IPS DF 4.7 (cell line): ENCODE measurements around the gene OR4S1.
A peak's percentile ranks its signal among the peaks of the same experiment; 100 is the strongest.
"Not testable (repeated sequence)": the region's sequence is repeated elsewhere in the genome, so short reads cannot be mapped to it uniquely, and the experiment has no call there.

Experiments used
- DNase-seq: peaks from one replicate; pipeline ENCODE4 v3.0.0-alpha.2; 2013; ENCODE audit warnings: low spot score; ENCODE audit errors: extremely low read depth

OR4S1 gene, protein sequence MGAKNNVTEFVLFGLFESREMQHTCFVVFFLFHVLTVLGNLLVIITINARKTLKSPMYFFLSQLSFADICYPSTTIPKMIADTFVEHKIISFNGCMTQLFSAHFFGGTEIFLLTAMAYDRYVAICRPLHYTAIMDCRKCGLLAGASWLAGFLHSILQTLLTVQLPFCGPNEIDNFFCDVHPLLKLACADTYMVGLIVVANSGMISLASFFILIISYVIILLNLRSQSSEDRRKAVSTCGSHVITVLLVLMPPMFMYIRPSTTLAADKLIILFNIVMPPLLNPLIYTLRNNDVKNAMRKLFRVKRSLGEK

GRCh38 chr11:48305923-48306322 is at the start of gene OR4S1:
Gene OR4S1 (plus strand): TSS chr11:48306223. CDS start chr11:48306223, 0 bp downstream.
- no peak for DNase-seq

DNA sequence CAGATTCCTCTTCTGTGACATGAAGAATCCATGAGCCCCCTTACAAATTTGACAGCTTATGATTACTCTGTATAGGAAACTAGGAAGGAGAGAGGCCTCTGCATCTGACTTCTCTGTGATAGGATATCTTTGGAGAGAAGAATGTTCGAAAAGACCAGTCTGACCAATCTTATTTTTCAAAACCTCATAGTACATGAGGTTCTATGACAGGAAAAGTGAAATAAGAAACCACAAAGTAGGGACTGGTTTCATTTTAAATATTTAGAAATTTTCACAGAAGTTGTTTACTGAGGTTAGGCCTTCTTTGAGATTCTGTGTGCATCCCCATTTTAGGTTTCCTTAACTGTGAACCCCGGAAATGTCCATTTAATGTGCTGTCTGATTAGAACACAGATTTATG is 44.4 kb upstream of the OR4S1 start:
- DNase-seq: no peak

DNA sequence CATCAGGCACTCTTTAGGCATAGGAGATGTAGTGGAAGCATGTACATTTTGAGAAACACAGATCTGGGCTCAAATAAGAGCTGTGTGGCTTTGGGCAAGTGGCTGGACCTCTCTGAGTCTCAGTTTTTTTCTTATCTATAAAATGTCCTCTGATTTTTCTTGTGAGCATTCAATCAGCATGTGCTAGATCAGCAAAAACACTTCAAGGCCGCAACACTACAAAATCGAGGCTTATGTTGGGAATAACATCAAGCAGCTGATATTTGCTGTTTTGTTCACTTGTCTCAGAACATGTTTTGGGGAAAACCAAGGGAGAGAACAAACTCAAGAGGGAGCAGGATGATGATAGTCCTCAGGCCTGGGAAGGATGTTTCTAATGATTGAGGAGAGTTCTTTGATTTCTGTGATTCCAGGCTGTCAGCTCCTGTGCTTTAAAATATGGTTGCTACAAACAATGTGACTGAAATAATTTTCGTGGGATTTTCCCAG is 42.6 kb upstream of the OR4S1 start, which contains the start of gene OR4X1:
TSS of gene OR4X1 (plus strand) at position 439 of the 489 bp plus-strand sequence. CDS start at position 439, 0 bp downstream.
- DNase-seq: no peak

GRCh38 chr11:48270621-48271020 is 35.4 kb upstream of the OR4S1 start:
- no peak for DNase-seq

- no peak for DNase-seq
Measured at GRCh38 chr11:48272606-48273005, 33.4 kb upstream of the OR4S1 start.

DNA sequence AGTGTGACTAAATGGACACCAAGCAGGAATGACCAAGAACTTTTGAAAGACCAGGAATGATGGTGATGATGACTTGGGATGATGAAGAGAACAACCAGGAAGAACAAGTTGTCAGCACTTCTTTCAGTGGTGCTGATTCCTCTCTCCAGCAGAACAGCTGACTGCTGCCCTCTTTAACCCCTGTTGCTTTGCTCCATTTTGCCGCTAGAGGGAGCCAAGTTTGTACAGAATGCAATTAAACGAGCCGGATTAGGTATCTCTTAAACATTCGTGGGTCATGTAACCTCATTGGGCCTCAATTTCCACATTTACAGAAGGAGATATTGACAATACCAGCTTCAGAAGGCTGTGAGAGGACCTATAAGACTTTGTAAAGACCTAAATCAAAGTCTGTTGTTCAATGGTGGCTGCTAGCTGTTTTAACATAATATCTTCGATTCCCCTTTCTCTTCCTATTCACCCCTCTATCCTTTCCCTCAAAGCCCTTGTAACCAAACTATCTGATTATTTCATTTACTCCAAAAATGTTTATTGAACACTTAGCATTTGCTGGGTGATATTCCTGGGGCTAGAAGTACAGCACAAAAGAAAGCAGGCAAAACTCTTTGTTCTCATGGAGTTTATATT is 1.9 kb downstream of the OR4S1 start:
- peak; percentile 2 for DNase-seq

GRCh38 chr11:48313590-48313989 is 7.6 kb downstream of the OR4S1 start:
- DNase-seq: not testable (repeated sequence)

- not testable (repeated sequence) for DNase-seq
Measured at GRCh38 chr11:48319813-48320212, 13.8 kb downstream of the OR4S1 start.

- DNase-seq: not testable (repeated sequence)
Measured at GRCh38 chr11:48324620-48325019, 18.6 kb downstream of the OR4S1 start, which contains the start of gene OR4C3. Gene OR4C3 (plus strand): TSS chr11:48324920. CDS start chr11:48325022, 102 bp downstream.

DNA sequence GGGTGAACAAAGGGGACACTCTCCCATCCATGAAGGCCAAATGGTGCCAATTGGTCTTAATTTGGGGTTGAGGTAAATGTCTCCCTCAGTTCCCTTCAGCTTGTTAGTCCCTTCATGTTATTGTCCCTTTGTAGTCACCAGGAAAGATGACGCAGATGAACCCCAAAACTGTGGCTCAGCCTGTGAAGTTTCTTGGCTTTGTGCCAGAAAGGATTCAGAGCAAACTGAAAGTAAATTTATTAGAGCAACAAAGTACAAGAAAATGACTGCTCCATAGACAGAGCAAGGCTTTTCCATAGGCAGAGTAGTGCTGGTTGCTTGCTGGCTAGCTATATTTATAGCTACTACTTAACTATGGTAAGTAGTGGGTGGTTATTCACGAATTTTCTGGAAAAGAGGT is 35.4 kb downstream of the OR4S1 start:
- DNase-seq: no peak

DNA sequence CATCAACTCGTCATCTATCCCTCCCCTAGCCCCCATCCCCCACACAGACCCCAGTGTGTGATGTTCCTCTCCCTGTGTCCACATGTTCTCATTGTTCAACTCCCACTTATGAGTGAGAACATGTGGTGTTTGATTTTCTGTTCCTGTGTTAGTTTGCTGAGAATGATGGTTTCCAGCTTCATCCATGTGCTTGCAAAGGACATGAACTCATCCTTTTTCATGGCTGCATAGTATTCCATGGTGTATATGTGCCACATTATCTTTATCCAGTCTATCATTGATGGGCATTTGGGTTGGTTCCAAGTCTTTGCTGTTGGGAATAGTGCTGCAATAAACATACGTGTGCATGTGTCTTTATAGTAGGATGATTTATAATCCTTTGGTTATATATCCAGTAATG is 36.5 kb downstream of the OR4S1 start:
- DNase-seq: not testable (repeated sequence)

DNA sequence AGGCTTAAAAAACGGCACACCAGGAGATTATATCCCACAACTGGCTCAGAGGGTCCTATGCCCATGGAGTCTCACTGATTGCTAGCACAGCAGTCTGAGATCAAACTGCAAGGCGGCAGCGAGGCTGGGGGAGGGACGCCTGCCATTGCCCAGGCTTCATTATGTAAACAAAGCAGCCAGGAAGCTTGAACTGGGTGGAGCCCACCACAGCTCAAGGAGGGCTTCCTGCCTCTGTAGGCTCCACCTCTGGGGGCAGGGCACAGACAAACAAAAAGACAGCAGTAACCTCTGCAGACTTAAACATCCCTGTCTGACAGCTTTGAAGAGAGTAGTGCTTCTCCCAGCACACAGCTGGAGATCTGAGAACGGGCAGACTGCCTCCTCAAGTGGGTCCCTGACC is 40.3 kb downstream of the OR4S1 start:
- DNase-seq: not testable (repeated sequence)

DNA sequence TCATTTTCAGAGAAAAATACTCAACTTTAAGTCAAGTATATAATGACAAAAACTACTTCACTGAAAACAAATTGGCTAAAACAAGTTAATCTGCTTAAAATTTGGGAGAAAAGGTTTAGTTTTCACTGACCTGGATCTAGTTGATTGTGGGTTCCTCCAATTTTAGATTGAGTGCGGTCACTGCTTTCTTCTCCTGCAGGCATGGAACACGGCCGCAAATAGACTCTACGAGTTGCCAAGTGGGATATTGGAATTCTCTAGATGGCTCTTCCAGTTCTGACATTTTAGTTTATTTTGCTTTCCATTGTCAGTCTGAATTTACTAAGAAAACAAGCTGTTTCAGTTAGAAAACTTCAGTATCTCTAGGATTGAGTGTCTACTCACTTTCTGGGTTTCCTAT is 48.0 kb downstream of the OR4S1 start:
- DNase-seq: no peak

DNA sequence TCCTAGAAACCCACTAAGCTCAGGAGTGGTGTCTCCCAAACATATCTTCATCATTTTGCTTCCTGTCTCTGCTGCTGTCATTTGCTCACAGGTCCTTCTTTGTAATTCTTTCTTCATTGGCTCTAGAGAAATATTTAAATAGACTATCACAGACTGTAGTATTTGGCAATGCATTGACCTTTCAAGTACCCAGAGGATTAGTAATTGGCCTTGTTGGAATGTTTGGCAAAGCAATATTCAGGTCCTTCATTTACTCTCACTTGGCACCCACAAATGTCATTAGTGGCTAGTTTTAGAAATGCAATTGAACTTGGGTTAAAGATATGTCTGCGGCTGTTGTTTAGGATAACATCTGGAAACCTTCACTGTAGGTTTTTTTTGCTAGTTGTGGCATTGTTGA is 48.7 kb downstream of the OR4S1 start:
- no peak for DNase-seq
